Mucosa of gallbladder (tissue), 1 donor: Measurements from ENCODE around the gene PLA2G7. TPM values are rescaled to one million over a fixed set of nuclear protein-coding genes. Genes with fewer than 3 reads are reported as not detected.

Experiments used
- DNase-seq: peaks from one replicate; pipeline ENCODE4 v3.0.0-alpha.2; 2020; ENCODE audit warnings: low spot score
- total RNA-seq: library from RNA; stranded (reverse); gene quantifications from one replicate; pipeline ENCODE4 v1.2.1, GENCODE V29; 2021
- donor health status: DM: no; HTN: no; CAD: no.

PLA2G7 gene
- total RNA-seq, 1 donor from 2014 or later: 1.8 TPM

- DNase-seq: no peak
Observed at GRCh38 chr6:46688966-46689335, 46.2 kb downstream of the PLA2G7 start.

DNA sequence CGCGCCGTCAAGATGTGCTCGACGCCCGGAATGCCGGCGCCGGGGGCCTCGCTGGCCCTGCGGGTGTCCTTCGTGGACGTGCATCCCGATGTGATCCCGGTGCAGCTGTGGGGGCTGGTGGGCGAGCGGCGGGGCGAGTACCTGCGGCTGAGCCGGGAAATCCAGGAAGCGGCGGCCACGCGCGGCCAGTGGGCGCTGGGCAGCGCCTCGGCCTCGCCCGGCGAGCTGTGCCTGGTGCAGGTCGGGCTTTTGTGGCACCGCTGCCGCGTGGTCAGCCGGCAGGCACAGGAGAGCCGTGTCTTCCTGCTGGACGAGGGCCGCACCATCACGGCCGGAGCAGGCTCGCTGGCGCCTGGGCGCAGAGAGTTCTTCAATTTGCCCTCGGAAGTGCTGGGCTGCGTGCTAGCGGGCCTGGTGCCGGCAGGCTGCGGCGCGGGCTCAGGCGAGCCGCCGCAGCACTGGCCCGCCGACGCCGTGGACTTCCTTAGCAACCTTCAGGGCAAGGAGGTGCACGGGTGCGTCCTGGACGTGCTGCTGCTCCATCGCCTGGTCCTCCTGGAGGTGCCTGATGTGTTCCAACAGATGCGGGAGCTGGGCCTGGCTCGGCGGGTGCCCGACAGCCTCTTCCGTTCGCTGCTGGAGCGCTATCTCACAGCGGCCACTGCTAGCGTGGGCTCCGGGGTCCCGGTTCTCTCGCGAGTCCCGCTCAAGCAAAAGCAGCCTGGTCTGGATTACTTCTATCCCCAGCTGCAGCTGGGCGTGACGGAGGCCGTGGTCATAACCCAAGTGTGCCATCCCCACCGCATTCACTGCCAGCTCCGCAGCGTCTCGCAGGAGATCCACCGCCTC is 46.8 kb downstream of the PLA2G7 start:
- DNase-seq: no peak

- no peak for DNase-seq
Observed at GRCh38 chr6:46687619-46688097, 47.5 kb downstream of the PLA2G7 start, which contains the start of gene TDRD6. TSS of gene TDRD6 (plus strand) at chr6:46687885. CDS start at chr6:46688129, 244 bp downstream.

GRCh38 chr6:46684771-46685170 is 50.4 kb downstream of the PLA2G7 start:
- DNase-seq: no peak

DNA sequence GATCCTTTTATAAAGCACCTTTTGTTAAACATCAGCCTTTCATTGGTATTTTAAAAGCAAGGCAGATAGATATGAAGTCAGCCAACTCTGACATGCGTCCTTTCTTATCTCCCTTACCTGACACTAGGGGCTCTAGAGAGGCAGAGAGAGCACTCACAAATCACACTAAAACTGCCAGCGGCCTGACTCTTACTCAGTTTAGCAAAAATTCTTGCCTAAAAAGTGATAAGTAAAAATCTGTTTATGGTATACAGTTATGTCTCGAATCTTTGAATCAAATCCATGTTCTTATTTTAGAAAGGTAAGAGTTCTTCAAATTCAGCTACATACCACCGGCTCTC is 57.9 kb downstream of the PLA2G7 start:
- no peak for DNase-seq

DNA sequence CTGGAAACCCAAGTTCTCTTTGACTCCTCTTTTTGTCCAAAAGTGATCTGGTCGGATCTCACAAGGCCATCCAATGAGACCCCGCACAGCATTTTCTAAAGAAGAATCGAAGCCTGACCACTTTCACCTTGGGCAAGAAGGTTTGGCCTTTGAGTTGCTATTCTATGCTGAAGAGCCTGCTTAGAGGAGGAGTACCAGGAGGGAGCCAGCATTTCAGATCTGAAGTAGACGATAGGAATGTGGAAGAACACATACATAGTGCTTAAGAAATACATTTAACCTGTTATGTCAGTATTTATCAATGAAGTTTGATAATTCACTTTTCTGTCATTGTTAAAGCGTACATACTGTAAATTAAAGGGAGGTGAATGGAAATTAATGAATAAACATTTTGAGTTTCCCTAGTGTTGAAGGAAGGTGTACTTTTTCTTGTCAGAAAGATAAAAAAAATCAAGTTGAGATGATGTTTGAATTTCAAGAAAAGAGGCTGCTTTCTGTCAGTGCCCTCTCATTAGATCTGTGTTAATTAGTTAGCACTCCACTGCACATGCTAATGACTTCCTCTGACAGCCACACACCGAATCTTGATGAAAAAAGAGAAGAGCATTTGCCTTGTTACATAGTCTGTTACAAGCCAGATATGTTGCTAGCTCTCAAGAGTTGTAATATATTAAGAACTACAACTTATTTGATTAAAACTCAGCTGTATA is 58.4 kb downstream of the PLA2G7 start:
- DNase-seq: no peak

DNA sequence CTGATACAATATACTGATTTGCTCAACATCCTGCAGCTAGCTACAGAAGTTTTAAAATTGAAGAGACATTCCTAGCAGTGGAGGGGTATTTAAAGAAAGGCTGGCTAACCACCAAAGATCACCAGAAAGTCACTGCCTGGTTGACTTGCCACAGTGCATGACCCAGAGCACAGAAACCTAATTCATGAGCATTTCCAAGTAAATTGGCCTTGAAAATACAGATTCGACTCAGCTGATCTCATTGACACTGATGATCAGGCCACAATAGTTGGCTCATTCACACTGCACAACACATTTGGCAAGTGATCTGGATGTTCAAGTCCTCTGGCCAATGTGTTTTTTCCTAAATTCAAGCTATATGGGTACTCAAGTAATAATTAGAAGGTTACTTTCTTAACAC is 60.8 kb downstream of the PLA2G7 start:
- no peak for DNase-seq

DNA sequence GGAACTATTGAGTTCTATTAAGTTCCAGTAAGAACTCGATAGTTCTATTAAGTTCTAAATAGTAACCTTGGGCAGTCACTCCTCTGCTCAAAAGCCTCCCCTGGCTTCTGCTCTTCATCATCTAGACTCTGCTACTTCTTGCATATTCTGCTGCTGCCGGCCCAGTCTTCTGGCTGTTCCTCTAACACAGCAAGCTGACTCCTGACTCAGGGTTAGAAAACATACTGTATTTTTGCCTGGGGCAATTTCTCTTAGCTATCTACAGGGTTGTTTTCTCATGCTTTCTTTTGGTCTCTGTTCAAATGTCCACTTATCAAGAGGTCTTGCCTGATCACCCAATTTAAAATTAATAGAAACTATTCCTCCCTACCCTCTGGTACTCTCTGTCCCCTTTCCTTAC is 67.8 kb downstream of the PLA2G7 start:
- DNase-seq: no peak

GRCh38 chr6:46661483-46661882 is 73.7 kb downstream of the PLA2G7 start:
- DNase-seq: no peak

GRCh38 chr6:46657642-46658041 is 77.5 kb downstream of the PLA2G7 start:
- no peak for DNase-seq

GRCh38 chr6:46655803-46656202 is 79.4 kb downstream of the PLA2G7 start:
- no peak for DNase-seq

Other genes with a start within 250 kb of the PLA2G7 start
- gene RCAN2, start 243.9 kb downstream of the PLA2G7 start, total RNA-seq: 61.7 TPM
- 18.5 TPM for gene CYP39A1, start 82.6 kb downstream of the PLA2G7 start, total RNA-seq
- 28.9 TPM for gene SLC25A27, start 82.4 kb downstream of the PLA2G7 start, total RNA-seq
- 1.3 TPM for gene TDRD6, start 47.5 kb downstream of the PLA2G7 start, total RNA-seq
- gene ANKRD66, start 11.6 kb upstream of the PLA2G7 start, total RNA-seq: not detected
- not detected for gene MEP1A, start 58.0 kb upstream of the PLA2G7 start, total RNA-seq
- gene ADGRF5, start 186.6 kb upstream of the PLA2G7 start, total RNA-seq: 10.1 TPM